ENCODE data around the gene KIF7.

Gene KIF7

GRCh38 chr15:89670971-89671560 lies 15.8 kb upstream of the KIF7 start:
- DNase-seq: no peak

DNA sequence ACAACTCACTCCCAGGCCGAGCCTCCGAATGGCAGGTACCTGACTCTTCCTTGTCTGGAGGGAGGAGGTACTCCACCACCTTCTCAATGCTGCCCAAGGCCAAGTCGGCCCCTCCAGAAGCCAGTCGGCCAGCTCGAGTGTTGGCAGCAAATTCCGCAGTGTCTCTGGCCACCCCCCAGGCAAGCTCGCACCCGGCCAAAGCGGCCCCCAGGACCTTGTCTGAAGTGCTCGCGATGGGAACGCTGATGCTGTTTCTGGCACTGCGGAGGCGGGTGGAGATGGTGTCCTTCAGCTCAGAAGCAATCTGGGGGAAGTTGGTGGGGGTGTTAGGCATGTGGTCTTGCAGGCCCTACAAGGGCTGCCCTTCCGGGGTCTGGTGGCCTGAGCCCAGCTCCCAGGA lies 14.7 kb upstream of the KIF7 start:
- no peak for DNase-seq

DNA sequence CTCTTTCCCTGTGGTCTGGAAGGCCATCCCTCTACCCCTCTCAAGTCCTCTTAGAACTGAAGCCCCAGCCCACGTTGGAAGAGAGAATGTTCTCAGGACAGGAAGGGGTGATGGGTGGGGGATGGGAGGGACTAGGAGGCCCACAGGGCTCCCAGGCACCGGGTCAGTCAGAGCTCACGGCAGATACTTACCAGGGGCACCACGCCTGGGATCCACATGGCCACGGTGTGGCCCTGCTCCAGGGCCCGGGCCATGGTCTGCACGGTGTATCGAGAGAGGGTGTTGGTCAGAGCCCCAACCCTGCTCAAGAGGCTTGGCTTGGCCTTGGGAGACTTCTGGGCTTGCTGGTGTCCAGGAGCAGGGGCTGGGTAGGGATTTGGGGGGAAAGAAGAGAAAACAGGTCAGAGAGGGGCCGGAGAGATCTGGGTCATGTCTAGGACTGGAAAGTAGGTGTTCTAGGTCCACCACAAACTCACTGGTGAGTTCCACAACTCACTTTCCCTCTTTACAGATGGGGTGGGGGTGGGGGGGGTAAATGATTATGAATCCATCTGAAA lies 14.1 kb upstream of the KIF7 start:
- DNase-seq: no peak

GRCh38 chr15:89668171-89668570 lies 12.9 kb upstream of the KIF7 start:
- DNase-seq: no peak

GRCh38 chr15:89667706-89667960 lies 12.4 kb upstream of the KIF7 start:
- no peak for DNase-seq

DNA sequence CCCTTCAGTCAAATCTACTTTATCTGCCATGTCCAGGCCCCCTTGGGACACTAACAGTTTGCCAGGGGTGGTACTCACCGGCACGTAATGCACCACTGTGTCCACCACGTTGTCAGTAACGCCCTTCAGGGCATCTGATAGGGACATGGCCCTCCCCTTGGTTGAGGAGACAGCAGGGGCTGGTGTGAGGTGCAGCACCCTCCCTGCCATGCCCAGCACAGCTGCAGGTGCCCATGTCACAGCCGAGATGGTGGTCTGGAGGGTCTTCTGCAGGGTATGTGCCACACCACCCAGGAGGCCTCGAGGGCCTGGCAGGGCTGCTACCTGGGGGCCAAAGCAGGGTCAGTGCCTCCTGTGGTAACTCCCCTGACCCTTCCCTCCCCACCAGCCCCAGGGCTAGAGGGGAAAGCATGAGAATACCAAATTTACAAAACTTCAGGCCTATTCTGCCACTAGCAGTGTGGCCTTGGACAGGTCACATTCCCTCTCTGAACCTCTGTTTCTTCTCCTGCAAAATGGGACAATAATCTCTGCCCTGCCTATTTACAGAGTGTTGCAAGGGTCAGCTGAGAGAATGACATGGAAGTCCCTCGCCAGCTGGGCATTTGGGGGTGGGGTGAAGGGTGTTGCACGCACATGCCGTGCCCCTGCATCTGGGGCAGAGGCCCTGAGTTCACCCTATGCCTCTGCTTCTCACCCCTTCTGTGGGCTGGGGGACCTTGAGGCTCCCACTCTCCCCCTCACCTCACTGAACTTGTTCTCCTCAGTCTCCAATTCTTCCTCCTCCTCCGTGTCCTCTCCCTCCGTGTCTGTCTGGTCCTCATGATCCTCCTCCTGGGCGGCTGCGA lies 11.8 kb upstream of the KIF7 start:
- DNase-seq: no peak

- DNase-seq: no peak
Observed at GRCh38 chr15:89666184-89666857, 11.1 kb upstream of the KIF7 start.

GRCh38 chr15:89665449-89666181 lies 10.3 kb upstream of the KIF7 start:
- peak; percentile 83 for DNase-seq

GRCh38 chr15:89664441-89665350 lies 9.4 kb upstream of the KIF7 start:
- no peak for DNase-seq

GRCh38 chr15:89662893-89663626 lies 7.8 kb upstream of the KIF7 start:
- peak; percentile 91 for DNase-seq

- no peak for DNase-seq
Observed at GRCh38 chr15:89660556-89660955, 5.3 kb upstream of the KIF7 start.

- no peak for DNase-seq
Observed at GRCh38 chr15:89659295-89659694, 4.0 kb upstream of the KIF7 start.

GRCh38 chr15:89657686-89658200 lies 2.5 kb upstream of the KIF7 start:
- DNase-seq: no peak

GRCh38 chr15:89656116-89656815 lies 999 bp upstream of the KIF7 start:
- DNase-seq: no peak

GRCh38 chr15:89654301-89654761 lies 936 bp downstream of the KIF7 start:
- DNase-seq: no peak

DNA sequence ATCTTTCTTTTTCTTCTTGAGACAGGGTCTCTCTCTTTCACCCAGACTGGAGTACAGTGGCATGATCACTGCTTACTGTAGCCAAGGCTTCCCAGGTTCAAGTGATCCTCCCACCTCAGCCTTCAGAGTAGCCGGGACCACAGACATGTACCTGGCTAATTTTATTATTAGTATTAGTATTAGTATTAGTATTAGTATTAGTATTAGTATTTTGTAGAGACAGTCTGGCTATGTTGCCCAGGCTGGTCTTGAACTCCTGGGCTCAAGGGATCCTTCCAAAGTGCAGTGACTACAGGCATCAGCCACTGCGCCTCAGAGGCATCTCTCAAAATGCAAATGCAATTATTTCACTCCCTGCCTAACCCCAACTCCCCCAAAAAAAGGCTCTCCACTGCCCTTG lies 1.7 kb downstream of the KIF7 start:
- no peak for DNase-seq

DNA sequence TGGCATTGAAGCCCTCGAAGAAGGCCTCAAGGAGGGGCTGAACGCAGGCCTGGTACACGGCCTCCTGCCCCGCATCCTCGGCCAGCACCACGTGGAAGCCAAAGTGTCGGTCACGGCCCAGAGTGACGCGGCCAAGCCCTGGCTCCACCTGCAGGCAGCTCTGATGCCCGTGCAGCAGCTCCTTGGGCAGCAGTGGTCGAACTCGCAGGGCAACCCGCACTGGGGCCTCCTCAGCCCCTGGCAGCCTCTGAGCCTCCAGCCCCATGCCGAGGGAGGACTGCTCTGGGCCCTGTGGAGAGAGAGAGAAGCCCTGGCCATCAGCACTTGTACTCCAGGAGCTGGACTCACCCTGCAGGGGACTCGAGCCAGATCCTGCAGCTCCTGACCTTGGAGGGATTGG lies 2.6 kb downstream of the KIF7 start:
- no peak for DNase-seq

DNA sequence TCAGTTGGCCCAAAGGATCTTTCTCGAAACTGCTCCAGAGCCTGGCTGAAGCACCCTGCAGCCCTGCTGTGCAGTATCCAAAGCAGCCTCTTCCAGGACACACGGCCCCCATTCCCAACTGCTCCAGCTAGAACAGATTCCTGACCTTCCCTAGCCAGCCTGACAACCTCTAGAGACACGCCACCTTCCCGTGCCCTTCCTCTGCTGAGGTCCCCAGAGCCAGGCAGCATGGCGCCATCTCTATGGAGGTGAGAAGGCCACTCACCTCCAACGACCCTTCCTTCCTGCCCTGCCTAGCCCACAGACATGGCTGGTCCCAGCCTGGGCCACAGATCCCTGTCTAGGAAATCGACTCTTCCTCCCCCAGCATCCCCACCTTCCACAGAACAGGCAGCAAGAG lies 3.1 kb downstream of the KIF7 start:
- no peak for DNase-seq

- DNase-seq: no peak
Observed at GRCh38 chr15:89649716-89650115, 5.6 kb downstream of the KIF7 start.

DNA sequence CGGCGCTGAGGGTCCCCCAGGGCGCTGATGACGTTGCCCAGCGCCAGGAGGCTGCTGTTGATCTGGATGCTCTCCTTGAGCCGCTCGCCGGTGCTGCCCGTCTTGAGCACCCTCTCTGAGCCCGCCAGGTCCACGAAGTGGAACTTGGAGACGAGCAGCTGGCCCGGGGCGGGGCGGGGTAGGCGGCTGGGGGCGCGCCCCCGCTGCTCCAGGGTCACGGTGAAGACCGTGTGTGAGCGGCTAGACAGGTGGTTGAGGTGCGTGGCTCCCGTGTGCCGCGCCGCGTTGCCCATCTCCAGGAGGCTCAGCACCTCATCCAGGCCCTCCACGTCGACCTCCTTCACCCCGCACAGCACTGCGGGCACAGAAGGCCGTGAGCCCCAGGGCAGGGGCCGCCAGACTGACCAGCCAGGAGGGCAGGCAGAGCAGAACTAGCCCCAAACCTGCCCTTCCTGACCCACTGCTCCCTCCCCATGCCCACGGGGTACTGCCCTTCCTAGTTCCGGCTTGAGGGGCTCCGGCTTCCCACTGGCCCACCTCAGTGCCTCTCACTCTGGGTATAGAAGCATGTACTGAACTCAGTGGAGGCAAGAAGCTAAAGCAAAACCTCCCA lies 6.1 kb downstream of the KIF7 start:
- DNase-seq: no peak

All from islet precursor cell (in vitro differentiated cells).